ENCODE measurements around the gene OSMR.

Gene OSMR

GRCh38 chr5:38938424-38938823 is 92.6 kb downstream of the OSMR start:
- Histone ChIP-seq H3K9ac (ENCODE audit: low read depth, low read length) (no peak overlapping the region), H3K4me1 (ENCODE audit: insufficient read depth, low read length) (no peaks in the 10 kb centered on the region), H2AFZ (ENCODE audit: low read depth, low read length) (no peak overlapping the region), H3K4me3 (ENCODE audit: low read depth in 1 of 2, low read length in 2 of 2) (no peak overlapping the region), H3K27me3 (ENCODE audit: insufficient read depth, low read length, poor library complexity) (no peaks in the 10 kb centered on the region), H3K36me3 (ENCODE audit: insufficient read depth, low read length) (peaks cover 34% of the 10 kb centered on the region), H3K9me3 (ENCODE audit: insufficient read depth, low read length, severe bottlenecking) (no peaks in the 10 kb centered on the region), H4K20me1 (ENCODE audit: insufficient read depth, low read length) (no peaks in the 10 kb centered on the region), H3K79me2 (ENCODE audit: insufficient read depth, low read length) (no peaks in the 10 kb centered on the region), H3K27ac (ENCODE audit: low read length) (no peak overlapping the region), H3K4me2 (ENCODE audit: insufficient read depth, low read length) (no peak overlapping the region)
- ATAC-seq (ENCODE audit: insufficient read depth, low read depth) (no peak), DNase-seq (no peak)
- TF ChIP-seq CTCF (IDR thresholded peaks at IDR 0.05; ENCODE audit: borderline replicate concordance, extremely low read depth, low read length, poor library complexity, severe bottlenecking), result no peak

DNA sequence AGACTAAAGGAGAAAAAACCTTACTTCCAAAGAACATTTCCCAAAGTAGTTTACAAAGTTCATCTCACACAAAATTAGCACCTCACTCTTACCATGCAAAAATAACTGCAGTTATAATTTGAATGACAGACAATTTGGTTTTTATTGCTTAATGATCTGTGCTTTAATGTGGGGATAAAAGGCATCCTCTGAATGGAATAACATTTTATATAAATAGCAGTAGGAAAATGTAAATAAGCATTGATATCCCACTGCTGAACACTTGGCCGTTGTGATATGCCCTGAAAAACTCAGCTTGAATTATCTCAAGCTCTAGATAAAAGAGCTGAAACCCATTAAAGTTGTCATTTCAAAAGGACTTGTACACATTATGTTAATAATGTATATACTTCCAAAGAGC is 93.2 kb downstream of the OSMR start:
- TF ChIP-seq EZH2 (IDR thresholded peaks at IDR 0.05; ENCODE audit: borderline replicate concordance, low read depth, low read length, severe bottlenecking), result no peak
- no peak for TF ChIP-seq CTCF (IDR thresholded peaks at IDR 0.05; ENCODE audit: borderline replicate concordance, extremely low read depth, low read length, poor library complexity, severe bottlenecking)
- no peak for ATAC-seq (ENCODE audit: insufficient read depth, low read depth)
- peaks cover 38% of the 10 kb centered on the region for H3K36me3 ChIP-seq (ENCODE audit: insufficient read depth, low read length)
- H3K79me2 ChIP-seq (ENCODE audit: insufficient read depth, low read length), result no peaks in the 10 kb centered on the region
- no peaks in the 10 kb centered on the region for H4K20me1 ChIP-seq (ENCODE audit: insufficient read depth, low read length)
- H2AFZ ChIP-seq (ENCODE audit: low read depth, low read length), result no peak overlapping the region
- H3K4me3 ChIP-seq (ENCODE audit: low read depth in 1 of 2, low read length in 2 of 2), result no peak overlapping the region
- no peak for DNase-seq
- no peaks in the 10 kb centered on the region for H3K4me1 ChIP-seq (ENCODE audit: insufficient read depth, low read length)
- H3K9ac ChIP-seq (ENCODE audit: low read depth, low read length), result no peak overlapping the region
- no peak overlapping the region for H3K27ac ChIP-seq (ENCODE audit: low read length)
- H3K4me2 ChIP-seq (ENCODE audit: insufficient read depth, low read length), result no peak overlapping the region
- no peaks in the 10 kb centered on the region for H3K27me3 ChIP-seq (ENCODE audit: insufficient read depth, low read length, poor library complexity)
- no peaks in the 10 kb centered on the region for H3K9me3 ChIP-seq (ENCODE audit: insufficient read depth, low read length, severe bottlenecking)

GRCh38 chr5:38940230-38940858 is 94.5 kb downstream of the OSMR start:
- no peak overlapping the region for H3K4me2 ChIP-seq (ENCODE audit: insufficient read depth, low read length)
- no peaks in the 10 kb centered on the region for H3K27me3 ChIP-seq (ENCODE audit: insufficient read depth, low read length, poor library complexity)
- H3K27ac ChIP-seq (ENCODE audit: low read length), result no peak overlapping the region
- no peak overlapping the region for H2AFZ ChIP-seq (ENCODE audit: low read depth, low read length)
- no peaks in the 10 kb centered on the region for H3K79me2 ChIP-seq (ENCODE audit: insufficient read depth, low read length)
- no peaks in the 10 kb centered on the region for H3K4me1 ChIP-seq (ENCODE audit: insufficient read depth, low read length)
- ATAC-seq (ENCODE audit: insufficient read depth, low read depth) (no peak), DNase-seq (no peak)
- H4K20me1 ChIP-seq (ENCODE audit: insufficient read depth, low read length), result no peaks in the 10 kb centered on the region
- H3K4me3 ChIP-seq (ENCODE audit: low read depth in 1 of 2, low read length in 2 of 2), result no peak overlapping the region
- TF ChIP-seq CTCF (IDR thresholded peaks at IDR 0.05; ENCODE audit: borderline replicate concordance, extremely low read depth, low read length, poor library complexity, severe bottlenecking) (no peak), EZH2 (IDR thresholded peaks at IDR 0.05; ENCODE audit: borderline replicate concordance, low read depth, low read length, severe bottlenecking) (no peak)
- no peak overlapping the region for H3K9ac ChIP-seq (ENCODE audit: low read depth, low read length)
- no peaks in the 10 kb centered on the region for H3K9me3 ChIP-seq (ENCODE audit: insufficient read depth, low read length, severe bottlenecking)
- H3K36me3 ChIP-seq (ENCODE audit: insufficient read depth, low read length), result peaks cover 51% of the 10 kb centered on the region

DNA sequence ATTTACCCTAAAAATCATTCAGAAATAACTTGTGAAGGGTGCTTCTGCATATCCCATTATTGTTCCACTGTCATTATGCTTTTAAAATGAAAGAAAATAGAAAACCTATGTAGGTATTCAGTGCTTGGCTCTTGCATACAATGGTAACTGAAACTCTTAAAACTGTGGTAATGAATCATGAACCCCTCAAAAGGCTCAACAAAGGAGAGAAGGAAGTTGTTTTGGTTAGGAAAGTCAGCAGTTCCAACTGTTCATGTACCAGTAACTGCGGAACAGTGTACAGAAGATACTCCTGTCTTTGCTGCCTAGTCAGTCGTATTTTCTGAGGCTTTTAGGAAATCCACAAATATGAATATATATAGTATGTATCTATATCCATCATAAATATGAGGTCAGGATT is 96.1 kb downstream of the OSMR start:
- no peak overlapping the region for H2AFZ ChIP-seq (ENCODE audit: low read depth, low read length)
- H3K27ac ChIP-seq (ENCODE audit: low read length), result no peak overlapping the region
- H3K27me3 ChIP-seq (ENCODE audit: insufficient read depth, low read length, poor library complexity), result no peaks in the 10 kb centered on the region
- H3K4me2 ChIP-seq (ENCODE audit: insufficient read depth, low read length), result no peak overlapping the region
- no peak overlapping the region for H3K4me3 ChIP-seq (ENCODE audit: low read depth in 1 of 2, low read length in 2 of 2)
- no peak for DNase-seq
- H3K4me1 ChIP-seq (ENCODE audit: insufficient read depth, low read length), result no peaks in the 10 kb centered on the region
- TF ChIP-seq EZH2 (IDR thresholded peaks at IDR 0.05; ENCODE audit: borderline replicate concordance, low read depth, low read length, severe bottlenecking) (no peak), CTCF (IDR thresholded peaks at IDR 0.05; ENCODE audit: borderline replicate concordance, extremely low read depth, low read length, poor library complexity, severe bottlenecking) (no peak)
- no peaks in the 10 kb centered on the region for H3K79me2 ChIP-seq (ENCODE audit: insufficient read depth, low read length)
- no peak for ATAC-seq (ENCODE audit: insufficient read depth, low read depth)
- H3K36me3 ChIP-seq (ENCODE audit: insufficient read depth, low read length), result peaks cover 63% of the 10 kb centered on the region
- no peaks in the 10 kb centered on the region for H3K9me3 ChIP-seq (ENCODE audit: insufficient read depth, low read length, severe bottlenecking)
- H3K9ac ChIP-seq (ENCODE audit: low read depth, low read length), result no peak overlapping the region
- no peaks in the 10 kb centered on the region for H4K20me1 ChIP-seq (ENCODE audit: insufficient read depth, low read length)

Data from DND-41 (cell line).